ENCODE results near the gene DUSP6. TPM values are rescaled to one million over a fixed set of nuclear protein-coding genes. Genes with fewer than 3 reads are reported as not detected.

The DUSP6 gene
- total and polyA plus RNA-seq, 2 of the 13 experiments (the other 11 are each of a cell fraction or from before 2014, with no cell fraction given) = 40.9 to 161 TPM

GRCh38 chr12:89390802-89391673 is 38.7 kb upstream of the DUSP6 start (continued):
- TF ChIP-seq NFKB2 (CRISPR knock-in tag; IDR thresholded peaks at IDR 0.05; ENCODE audit: borderline replicate concordance) = no peak
- TF ChIP-seq MTF1 (CRISPR knock-in tag; IDR thresholded peaks at IDR 0.05) = no peak
- TF ChIP-seq ZNF883 (CRISPR knock-in tag; IDR thresholded peaks at IDR 0.05; ENCODE audit: not compliant biosample characterization) = no peak
- TF ChIP-seq NFE2 (CRISPR knock-in tag; IDR thresholded peaks at IDR 0.05) = no peak
- TF ChIP-seq FOXP1 (IDR thresholded peaks at IDR 0.05) = peak; percentile 97
- TF ChIP-seq FOXP1 (CRISPR knock-in tag; IDR thresholded peaks at IDR 0.05) = peak; percentile 100
- TF ChIP-seq TEAD3 (CRISPR knock-in tag; optimal IDR thresholded peaks at IDR 0.05; ENCODE audit: borderline replicate concordance) = peak; percentile 99
- no peak for TF ChIP-seq ZNF746 (CRISPR knock-in tag; IDR thresholded peaks at IDR 0.05)
- no peak for TF ChIP-seq IRF1 (CRISPR knock-in tag; IDR thresholded peaks at IDR 0.05; ENCODE audit: low read depth)
- TF ChIP-seq ZNF33A (CRISPR knock-in tag; IDR thresholded peaks at IDR 0.05; ENCODE audit: borderline replicate concordance) = no peak
- peak; percentile 47; the same call in 1 of the 2 replicates for TF ChIP-seq ZFP1 (CRISPR knock-in tag; IDR thresholded peaks at IDR 0.05)
- peak; percentile 77 for TF ChIP-seq KDM6A (CRISPR knock-in tag; IDR thresholded peaks at IDR 0.05; ENCODE audit: low read depth)
- TF ChIP-seq SMYD3 (CRISPR knock-in tag; IDR thresholded peaks at IDR 0.05) = no peak
- TF ChIP-seq ZNF280D (CRISPR knock-in tag; IDR thresholded peaks at IDR 0.05) = peak; percentile 77
- TF ChIP-seq KLF12 (CRISPR knock-in tag; IDR thresholded peaks at IDR 0.05; ENCODE audit: borderline replicate concordance) = 0 out of 2 replicates have a peak, but pooled peaks have one; percentile 61
- peak; percentile 38; the same call in 1 of the 2 replicates for TF ChIP-seq ZNF605 (CRISPR knock-in tag; IDR thresholded peaks at IDR 0.05)
- no peak for TF ChIP-seq ZBTB14 (CRISPR knock-in tag; IDR thresholded peaks at IDR 0.05)
- TF ChIP-seq ZNF292 (CRISPR knock-in tag; IDR thresholded peaks at IDR 0.05; ENCODE audit: borderline replicate concordance, low read depth) = peak; percentile 94; the same call in 1 of the 2 replicates
- peak; percentile 74; the same call in 1 of the 2 replicates for TF ChIP-seq AHDC1 (CRISPR knock-in tag; IDR thresholded peaks at IDR 0.05; ENCODE audit: borderline replicate concordance)
